Lower lobe of right lung (tissue), 2 donors: ENCODE data around the gene WWP2. TPM values are rescaled to one million over a fixed set of nuclear protein-coding genes. Genes with fewer than 3 reads are reported as not detected.

Experiments used
- ATAC-seq, 2 donors: fragments of 200-7000 bp; cut with Tn5 transposase; one replicate each; pipeline ENCODE4 v1.9.1; 2020 to 2022; ENCODE audit warnings: mild to moderate bottlenecking in 2 of 2, moderate library complexity in 2 of 2
- DNase-seq: peaks from one replicate; pipeline ENCODE4 v3.0.0-alpha.2; 2020
- H3K27ac ChIP-seq: fragments of 200-600 bp; one replicate; pipeline ENCODE4 v1.8.0; 2022
- H3K27me3 ChIP-seq: fragments of 200-600 bp; one replicate; pipeline ENCODE4 v1.8.0; 2022; ENCODE audit warnings: low read depth
- H3K36me3 ChIP-seq: fragments of 200-600 bp; one replicate; pipeline ENCODE4 v1.8.0; 2022; ENCODE audit warnings: mild to moderate bottlenecking
- H3K4me1 ChIP-seq: fragments of 200-600 bp; one replicate; pipeline ENCODE4 v1.8.0; 2022
- H3K4me3 ChIP-seq: fragments of 200-600 bp; one replicate; pipeline ENCODE4 v1.8.0; 2022; ENCODE audit warnings: mild to moderate bottlenecking
- H3K9me3 ChIP-seq: fragments of 200-600 bp; one replicate; pipeline ENCODE4 v1.8.0; 2022
- intact Hi-C: fragments of 100-400 bp; cut with DNase I; formaldehyde crosslinking; loops from one replicate; pipeline ENCODE4 v1.11.0; 2022
- total RNA-seq: library from RNA; stranded (reverse); fragmentation: NEBNext Ultra II Directional; extraction: Animal tissue kit (Norgen Biotek cat#: 25700); gene quantifications from one replicate; pipeline ENCODE4 v1.2.1, GENCODE V29; 2021
- TF ChIP-seq, protein P1 (sequence below): fragments of 200-600 bp; IDR thresholded peaks from one replicate; pipeline ENCODE4 v1.8.0; 2022; ENCODE audit warnings: antibody characterized with exemption, mild to moderate bottlenecking
- donor health status: DM: no; HTN: yes; CAD: no; lungs with severe emphysema.

Gene WWP2
- total RNA-seq, 1 donor from 2014 or later: 83.7 TPM

DNA sequence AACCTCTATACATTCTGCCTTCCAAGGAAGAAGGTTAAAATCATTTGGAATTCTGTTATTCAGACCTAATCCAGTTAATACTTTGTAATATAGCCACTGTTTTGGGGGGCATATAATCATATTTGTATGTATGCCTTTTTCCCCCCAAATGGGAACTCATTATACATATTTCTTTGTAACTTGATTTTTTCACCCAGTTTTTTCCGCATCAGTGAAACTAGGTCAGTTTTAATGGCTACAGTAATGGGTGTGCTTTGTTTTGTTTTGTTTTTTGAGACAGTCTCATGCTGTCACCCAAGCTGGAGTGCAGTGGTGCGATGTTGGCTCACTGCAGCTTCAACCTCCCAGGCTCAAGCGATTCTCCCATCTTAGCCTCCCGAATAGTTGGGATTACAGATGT lies 54.9 kb downstream of the WWP2 start:
- ATAC-seq (no peak), DNase-seq (no peak)
- Histone ChIP-seq H3K9me3 (no peaks in the 10 kb centered on the region), H3K36me3 (peaks cover 25% of the 10 kb centered on the region), H3K4me1 (peaks cover 9% of the 10 kb centered on the region), H3K27me3 (no peaks in the 10 kb centered on the region), H3K4me3 (no peak overlapping the region), H3K27ac (no peak overlapping the region)
- intact Hi-C loops: no loop called here
- TF ChIP-seq, protein P1, sequence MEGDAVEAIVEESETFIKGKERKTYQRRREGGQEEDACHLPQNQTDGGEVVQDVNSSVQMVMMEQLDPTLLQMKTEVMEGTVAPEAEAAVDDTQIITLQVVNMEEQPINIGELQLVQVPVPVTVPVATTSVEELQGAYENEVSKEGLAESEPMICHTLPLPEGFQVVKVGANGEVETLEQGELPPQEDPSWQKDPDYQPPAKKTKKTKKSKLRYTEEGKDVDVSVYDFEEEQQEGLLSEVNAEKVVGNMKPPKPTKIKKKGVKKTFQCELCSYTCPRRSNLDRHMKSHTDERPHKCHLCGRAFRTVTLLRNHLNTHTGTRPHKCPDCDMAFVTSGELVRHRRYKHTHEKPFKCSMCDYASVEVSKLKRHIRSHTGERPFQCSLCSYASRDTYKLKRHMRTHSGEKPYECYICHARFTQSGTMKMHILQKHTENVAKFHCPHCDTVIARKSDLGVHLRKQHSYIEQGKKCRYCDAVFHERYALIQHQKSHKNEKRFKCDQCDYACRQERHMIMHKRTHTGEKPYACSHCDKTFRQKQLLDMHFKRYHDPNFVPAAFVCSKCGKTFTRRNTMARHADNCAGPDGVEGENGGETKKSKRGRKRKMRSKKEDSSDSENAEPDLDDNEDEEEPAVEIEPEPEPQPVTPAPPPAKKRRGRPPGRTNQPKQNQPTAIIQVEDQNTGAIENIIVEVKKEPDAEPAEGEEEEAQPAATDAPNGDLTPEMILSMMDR: no peak

DNA sequence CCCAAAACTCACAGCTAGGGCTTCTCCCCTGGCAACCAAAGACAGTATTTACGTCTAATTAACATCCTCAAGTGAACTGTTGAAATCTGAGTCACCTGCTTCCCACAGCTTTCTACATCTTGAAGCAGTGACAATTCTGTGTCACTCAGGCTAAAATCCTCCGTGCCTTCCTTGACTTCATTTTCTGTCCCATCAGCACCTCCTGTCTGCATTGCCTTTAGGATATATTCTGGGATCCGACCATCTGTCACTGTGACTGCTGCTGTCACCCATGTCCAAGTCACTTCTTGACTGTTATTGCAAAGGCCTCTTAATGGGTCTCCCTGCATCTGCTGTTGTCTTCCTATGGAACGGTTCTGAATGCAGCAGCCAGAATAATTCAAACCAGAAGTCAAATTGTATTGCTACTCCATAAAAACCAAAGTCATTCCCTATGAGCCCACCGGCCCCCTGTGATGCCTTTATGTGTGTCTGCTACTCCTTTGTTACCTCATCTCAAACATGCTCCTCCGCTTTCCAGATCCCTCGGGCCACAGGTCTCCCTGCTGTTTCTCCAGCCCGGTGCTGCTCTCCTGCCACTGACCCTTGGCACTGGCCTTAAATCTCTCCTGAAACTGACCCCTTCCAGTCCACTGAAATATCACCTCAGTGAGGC lies 56.9 kb downstream of the WWP2 start:
- H3K27me3 ChIP-seq: no peaks in the 10 kb centered on the region
- no peak overlapping the region for H3K4me3 ChIP-seq
- TF ChIP-seq, protein P1: no peak
- no peak for DNase-seq
- H3K27ac ChIP-seq: no peak overlapping the region
- intact Hi-C loops: no loop called here
- H3K4me1 ChIP-seq: peaks cover 9% of the 10 kb centered on the region
- no peak for ATAC-seq
- H3K36me3 ChIP-seq: peaks cover 14% of the 10 kb centered on the region
- no peaks in the 10 kb centered on the region for H3K9me3 ChIP-seq

DNA sequence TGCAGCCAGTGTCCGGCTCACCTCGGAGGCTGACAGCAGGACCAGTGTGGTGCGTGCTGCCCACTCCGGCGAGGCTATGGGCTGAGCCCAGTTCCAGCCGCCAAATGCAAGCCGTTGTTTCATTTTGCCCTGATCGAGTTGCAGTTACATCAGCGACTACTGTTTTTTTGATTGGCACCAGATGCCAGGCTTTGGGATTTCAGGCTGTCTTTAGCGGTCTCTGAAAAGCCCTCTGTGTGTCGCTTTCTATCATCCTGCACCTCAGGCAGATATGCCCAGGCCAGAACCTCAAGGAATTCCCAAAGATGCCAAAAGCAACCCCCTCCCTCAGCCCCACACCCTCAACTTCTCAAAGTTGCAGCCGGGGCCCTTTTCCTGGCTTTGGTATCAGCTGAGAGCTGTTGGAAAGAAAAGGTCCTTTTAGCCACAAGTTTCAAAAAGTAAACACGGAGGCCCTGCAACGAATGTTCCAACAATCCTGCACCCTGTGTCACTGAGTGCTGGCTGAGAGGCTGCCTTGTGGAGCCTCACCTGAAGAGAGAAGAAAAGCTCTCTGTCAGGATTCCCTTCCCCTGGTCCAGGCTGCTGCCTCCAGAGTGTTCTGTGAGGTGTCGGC lies 58.9 kb downstream of the WWP2 start:
- Histone ChIP-seq H3K4me1 (peaks cover 9% of the 10 kb centered on the region), H3K4me3 (no peak overlapping the region), H3K27me3 (no peaks in the 10 kb centered on the region), H3K9me3 (no peaks in the 10 kb centered on the region), H3K36me3 (peaks cover 7% of the 10 kb centered on the region), H3K27ac (peak overlapping the region; percentile 1)
- intact Hi-C loops: no loop called here
- TF ChIP-seq, protein P1: no peak
- ATAC-seq (peak; percentile 71 to 73), DNase-seq (no peak)

DNA sequence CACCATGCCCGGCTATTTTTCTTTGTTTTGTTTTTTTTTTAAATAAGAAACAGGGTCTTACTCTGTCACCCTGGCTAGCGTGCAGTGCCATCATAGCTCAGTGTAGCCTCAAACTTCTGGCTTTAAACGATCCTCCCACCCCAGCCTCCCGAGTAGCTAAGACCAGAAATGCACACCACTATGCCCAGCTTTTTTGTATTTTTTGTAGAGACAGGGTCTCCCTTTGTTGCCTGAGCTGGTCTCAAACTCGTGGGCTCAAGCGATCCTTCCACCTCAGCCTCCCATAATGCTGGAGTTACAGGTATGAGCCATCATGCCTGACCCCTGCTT lies 59.7 kb downstream of the WWP2 start:
- DNase-seq: no peak
- peaks cover 7% of the 10 kb centered on the region for H3K36me3 ChIP-seq
- peaks cover 9% of the 10 kb centered on the region for H3K4me1 ChIP-seq
- intact Hi-C loops: no loop called here
- TF ChIP-seq, protein P1: no peak
- H3K27me3 ChIP-seq: no peaks in the 10 kb centered on the region
- H3K4me3 ChIP-seq: no peak overlapping the region
- no peaks in the 10 kb centered on the region for H3K9me3 ChIP-seq
- no peak overlapping the region for H3K27ac ChIP-seq
- no peak for ATAC-seq

DNA sequence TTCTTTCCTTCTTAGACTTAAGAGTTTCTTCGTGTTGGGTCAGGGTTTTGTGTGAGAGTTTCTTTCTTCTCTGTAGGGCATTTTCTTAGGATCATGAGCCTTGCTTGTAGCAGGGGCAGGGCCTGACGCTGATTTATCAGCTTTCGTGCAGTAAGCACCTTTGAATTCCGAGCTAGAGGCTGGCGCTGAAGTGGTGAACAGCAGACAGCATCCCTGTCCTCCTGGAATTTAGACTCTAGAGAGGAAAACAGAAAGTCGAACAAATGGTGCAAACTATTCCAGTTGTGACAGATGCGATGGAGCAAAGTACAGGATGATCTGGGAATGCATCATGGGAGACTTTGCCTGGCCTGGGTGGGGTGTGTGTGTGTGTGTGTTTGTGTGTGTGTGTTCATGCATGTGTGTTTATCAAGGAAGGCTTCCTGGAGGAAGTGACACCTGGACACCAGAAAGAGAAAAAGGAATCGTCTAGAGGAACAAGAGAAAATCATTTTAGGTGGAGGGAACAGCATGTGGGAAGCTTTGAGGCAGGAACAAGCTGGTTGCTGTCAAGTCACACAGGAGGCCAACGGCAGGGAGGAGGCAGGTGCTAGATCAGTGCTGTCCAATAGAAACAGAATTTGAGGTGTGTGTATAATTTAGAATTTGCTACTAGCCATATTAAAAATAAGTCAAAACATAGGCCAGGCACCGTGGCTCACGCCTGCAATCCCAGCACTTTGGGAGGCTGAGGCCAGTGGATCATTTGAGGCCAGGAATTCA lies 60.2 kb downstream of the WWP2 start:
- Histone ChIP-seq H3K27me3 (no peaks in the 10 kb centered on the region), H3K4me1 (peaks cover 9% of the 10 kb centered on the region)

More for the DNA sequence above, 60.2 kb downstream of the WWP2 start:
- TF ChIP-seq, protein P1: no peak
- no peak for DNase-seq
- Histone ChIP-seq H3K27ac (no peak overlapping the region), H3K4me3 (no peak overlapping the region), H3K9me3 (no peaks in the 10 kb centered on the region), H3K36me3 (peaks cover 7% of the 10 kb centered on the region)
- intact Hi-C loops: no loop called here
- no peak for ATAC-seq
